ENCODE measurements around the gene TCF3.
A peak's percentile ranks its signal among the peaks of the same experiment; 100 is the strongest.

Gene TCF3

DNA sequence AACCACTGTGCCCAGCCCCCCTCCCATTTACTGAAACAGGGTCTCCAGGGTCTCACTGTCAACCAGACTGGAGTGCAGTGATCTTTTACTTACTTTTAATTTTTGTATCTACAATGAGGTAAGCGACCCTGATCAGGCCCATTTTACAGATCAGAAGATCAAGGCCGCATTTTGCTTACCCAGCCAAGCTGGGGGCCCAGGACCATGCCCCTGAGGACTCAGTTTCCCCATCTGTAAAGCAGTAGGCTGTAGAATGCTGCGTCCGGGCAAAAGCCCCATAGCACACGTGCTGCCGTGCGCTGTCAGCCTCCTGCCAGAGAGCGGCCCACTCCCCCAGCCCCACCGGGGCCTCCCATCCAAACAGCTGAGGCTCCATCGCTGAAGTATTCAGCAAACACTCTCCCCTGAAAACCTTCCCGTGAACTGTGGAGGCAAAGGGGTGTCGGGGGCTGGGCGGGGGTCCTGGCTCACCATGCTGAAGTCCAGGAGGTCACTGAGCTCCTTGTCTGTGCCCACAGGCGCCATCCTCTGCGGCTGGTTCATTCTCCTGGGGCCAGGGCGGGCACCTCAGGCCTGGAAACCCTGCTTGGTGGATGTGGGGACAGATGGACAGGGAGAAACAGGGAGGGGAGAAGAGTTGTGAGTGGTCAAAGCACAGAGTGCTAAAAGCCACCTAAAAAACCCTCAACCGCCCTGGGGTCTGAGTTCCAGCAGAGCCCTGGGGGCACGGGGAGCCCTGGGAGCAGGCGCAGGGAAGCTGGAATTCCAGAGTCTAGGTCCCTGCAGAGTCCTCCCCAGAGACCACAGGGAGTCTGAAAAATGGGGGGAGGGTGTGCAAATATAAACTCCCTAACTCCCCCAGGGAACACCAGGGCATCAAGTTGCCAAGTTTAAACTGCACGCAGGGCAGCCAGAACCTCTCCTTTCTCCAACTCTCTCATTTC lies 2.4 kb downstream of the TCF3 start:
- no peak for DNase-seq (ENCODE audit: low read depth)
- TF ChIP-seq CTCF (IDR thresholded peaks at IDR 0.05; ENCODE audit: low read length, missing control alignments) = no peak
- H3K4me3 ChIP-seq (replicated peaks; ENCODE audit: low read depth, low read length) = peak overlapping the region; percentile 71

DNA sequence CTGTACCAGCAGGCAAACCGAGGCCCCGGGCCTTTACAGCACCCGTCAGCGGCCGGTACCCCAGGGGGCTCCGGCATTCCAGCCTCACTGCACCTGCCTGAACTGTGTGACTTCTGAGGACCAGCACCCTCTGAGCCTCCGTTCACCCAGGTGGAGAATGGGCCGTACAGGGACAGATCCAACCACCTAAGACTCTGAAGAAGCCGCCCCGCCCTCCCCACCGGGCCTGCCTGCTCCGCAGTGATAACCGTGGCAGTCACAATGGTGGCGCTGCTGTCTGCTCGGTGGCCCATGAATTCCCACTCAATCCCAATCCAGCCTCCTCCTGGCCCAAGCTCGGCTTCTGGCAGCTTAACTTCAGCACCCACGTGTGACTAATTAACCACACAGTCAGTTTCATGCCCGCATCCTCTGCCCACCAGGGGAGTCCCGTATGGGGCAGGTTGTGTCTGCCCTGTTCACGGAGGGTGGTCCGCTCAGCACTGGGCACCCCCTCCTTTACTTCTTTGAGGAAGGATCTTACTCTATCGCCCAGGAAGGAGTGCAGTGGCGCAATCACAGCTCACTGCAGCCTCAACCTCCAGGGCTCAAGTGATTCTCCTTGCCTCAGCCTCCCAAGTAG lies 3.4 kb downstream of the TCF3 start:
- no peak overlapping the region for H3K4me3 ChIP-seq (replicated peaks; ENCODE audit: low read depth, low read length)
- no peak for TF ChIP-seq CTCF (IDR thresholded peaks at IDR 0.05; ENCODE audit: low read length, missing control alignments)
- DNase-seq (ENCODE audit: low read depth) = no peak

- DNase-seq (ENCODE audit: low read depth) = no peak
- TF ChIP-seq CTCF (IDR thresholded peaks at IDR 0.05; ENCODE audit: low read length, missing control alignments) = no peak
- no peak overlapping the region for H3K4me3 ChIP-seq (replicated peaks; ENCODE audit: low read depth, low read length)
Measured at GRCh38 chr19:1648459-1648849, 4.0 kb downstream of the TCF3 start.

GRCh38 chr19:1647501-1648458 lies 4.6 kb downstream of the TCF3 start:
- no peak for DNase-seq (ENCODE audit: low read depth)
- no peak overlapping the region for H3K4me3 ChIP-seq (replicated peaks; ENCODE audit: low read depth, low read length)
- no peak for TF ChIP-seq CTCF (IDR thresholded peaks at IDR 0.05; ENCODE audit: low read length, missing control alignments)

DNA sequence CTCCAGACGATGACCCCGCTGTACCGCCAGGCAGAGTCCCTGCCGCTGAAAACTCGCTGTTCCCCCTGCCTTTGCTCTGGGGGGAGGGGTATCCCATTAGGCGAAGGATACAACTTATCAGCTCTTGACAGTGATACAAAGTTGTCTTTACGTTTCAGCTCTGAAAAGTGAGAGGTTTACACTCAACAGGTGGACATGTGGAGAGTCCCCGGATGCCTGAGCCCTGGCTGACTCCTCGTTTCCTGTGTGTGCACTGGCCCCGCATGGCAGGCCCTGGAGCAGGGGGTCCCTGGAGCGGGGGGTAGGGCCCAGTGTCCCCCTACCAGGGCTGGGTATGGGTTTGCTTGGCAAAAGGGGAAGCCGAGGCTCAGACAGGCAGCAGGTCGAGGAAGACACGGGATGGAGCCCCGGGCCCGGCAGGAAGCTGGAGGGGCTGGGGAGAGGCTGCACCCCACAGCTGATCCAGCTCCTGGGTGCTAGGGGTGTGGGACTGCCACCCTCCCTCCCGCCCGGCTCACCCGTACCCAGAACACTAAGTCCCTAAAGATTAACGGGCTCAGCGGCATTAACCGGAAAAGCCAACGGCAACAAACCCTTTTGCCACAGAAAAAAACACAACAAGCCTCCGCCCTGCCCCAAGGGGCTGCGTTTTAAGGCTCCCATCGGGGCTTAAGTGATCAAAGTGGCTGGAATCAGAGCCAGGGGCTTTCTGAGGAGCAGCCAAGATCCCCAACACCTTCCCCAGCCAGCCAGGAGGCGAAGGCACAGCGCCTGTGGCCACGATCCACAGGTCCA lies 5.6 kb downstream of the TCF3 start:
- H3K4me3 ChIP-seq (replicated peaks; ENCODE audit: low read depth, low read length) = no peak overlapping the region
- no peak for DNase-seq (ENCODE audit: low read depth)
- no peak for TF ChIP-seq CTCF (IDR thresholded peaks at IDR 0.05; ENCODE audit: low read length, missing control alignments)

GRCh38 chr19:1646149-1646548 lies 6.3 kb downstream of the TCF3 start:
- no peak overlapping the region for H3K4me3 ChIP-seq (replicated peaks; ENCODE audit: low read depth, low read length)
- no peak for TF ChIP-seq CTCF (IDR thresholded peaks at IDR 0.05; ENCODE audit: low read length, missing control alignments)
- DNase-seq (ENCODE audit: low read depth) = no peak

Measured in fibroblast of pulmonary artery (primary cell).